HPDE6-E6E7 (cell line): Measurements from ENCODE around the gene SERPINF2.
"Not testable (repeated sequence)": the region's sequence is repeated elsewhere in the genome, so short reads cannot be mapped to it uniquely, and the experiment has no call there.

Experiments
- DNase-seq: peaks from one replicate; pipeline ENCODE4 v3.0.0; 2011; ENCODE audit warnings: missing footprints; ENCODE audit errors: extremely low spot score

SERPINF2 gene

DNA sequence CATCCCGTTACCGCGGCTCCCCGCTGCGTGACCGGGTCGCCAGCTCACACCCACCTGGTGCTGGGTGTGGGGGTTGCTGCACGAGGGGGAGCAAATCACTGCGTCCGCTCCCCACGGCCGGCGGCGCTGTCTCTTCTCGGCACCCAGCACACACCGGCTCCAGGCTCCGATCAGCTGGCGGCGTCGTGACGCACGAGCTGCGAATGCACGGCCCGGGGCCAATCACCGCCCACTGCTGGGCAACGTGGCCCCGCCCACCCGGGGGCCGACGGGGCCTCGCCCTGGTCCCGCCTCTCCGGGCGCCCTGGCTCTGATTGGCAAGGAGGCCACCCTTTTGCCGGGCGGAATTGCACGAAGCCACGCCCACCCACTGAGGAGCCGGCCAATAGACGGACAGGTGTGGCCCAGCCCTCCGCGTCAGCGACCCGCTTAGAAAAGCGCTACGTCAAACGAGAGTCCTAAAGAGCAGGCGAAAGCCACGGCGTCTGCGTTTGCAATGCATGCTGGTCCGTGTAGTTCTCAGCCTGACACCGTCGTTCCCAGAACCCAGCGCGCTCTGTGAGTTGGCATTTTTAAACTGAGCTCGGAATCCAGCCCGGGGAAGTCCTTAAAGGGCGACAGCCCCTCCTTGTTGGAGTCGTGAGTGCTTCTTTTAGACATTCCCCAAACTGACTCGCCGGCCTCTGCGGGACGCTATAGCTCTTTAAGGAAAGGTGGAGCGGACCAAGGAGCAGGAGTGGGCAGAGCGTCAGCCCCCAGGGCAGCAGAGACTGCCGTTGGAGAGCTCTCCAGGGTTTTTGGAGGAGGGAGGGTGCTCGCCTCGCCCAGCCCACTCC is 26.4 kb upstream of the SERPINF2 start:
- DNase-seq = peak; percentile 99

DNA sequence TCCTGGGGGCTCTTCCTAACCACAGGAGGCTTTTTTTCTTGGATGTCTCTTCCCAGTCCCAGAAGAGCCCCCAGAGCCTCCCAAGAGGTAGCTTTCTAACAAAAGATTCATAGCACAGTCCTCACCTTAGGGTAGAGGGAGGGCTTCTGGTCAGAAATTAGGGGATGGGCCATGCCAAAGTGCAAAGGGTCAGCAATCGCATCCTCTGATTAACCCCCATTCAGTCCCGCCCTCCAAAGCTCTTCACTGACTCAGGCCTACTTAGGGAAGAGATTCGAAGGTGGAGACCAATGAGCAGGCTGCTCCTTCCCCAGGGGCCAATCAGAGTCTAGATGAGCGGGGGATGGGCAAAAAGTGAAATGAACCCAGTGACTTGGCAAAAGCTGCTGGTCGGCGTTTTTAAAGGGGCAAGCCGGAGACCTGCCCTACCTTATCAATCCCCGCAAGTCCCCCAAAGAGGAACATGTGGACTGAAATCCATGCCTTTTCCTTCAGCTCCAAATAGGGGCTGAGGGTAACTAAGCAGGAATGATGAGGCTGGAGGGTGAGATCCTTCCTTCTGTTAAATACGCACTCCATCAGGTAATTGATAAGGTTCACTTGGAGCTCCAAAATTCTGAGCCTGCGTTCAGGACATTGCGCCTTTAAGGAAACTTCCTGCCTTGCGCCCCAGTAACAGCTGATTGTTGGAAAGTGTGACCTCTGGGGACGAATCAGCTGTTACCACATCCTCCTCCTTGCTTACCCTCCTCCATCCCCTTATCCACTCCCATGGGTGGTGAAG is 25.6 kb upstream of the SERPINF2 start:
- DNase-seq = peak; percentile 98

DNA sequence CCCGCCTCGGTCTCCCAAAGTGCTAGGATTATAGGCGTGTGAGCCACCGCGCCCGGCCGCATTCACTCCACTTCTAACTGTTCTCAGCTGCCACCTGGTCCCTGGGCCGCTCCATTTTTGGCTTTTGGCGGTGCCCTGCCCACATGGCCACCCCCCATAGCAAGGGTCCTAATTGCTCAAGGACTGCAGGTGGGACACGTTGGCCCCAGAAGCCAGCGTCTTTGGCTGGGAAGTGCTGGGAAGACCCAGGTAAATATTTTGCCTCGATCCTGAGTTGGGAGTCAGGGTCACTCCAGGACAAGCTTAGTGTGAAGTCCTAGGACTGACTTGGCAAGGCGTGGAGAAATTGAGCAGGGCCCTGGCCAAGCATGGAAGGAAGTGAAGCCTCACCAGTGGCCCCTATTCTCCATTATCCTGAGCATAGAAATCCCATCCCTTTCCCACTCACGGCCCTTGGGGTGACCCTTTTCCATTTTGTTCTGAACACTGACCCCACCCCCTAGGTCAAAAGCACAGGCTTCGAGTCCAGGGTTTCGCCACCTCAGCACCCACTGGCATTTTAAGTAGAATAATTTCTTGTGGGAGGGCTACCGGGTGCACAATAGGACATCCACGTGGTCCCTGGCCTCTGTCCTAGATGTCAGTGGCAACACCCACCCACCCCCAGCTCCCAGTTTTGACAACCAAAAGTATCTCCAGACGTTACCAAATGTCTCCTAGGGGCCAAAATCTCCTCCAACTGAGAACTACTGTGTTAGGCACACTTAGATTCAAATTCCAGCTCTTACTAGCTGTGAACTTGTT is 24.1 kb upstream of the SERPINF2 start:
- DNase-seq = no peak

DNA sequence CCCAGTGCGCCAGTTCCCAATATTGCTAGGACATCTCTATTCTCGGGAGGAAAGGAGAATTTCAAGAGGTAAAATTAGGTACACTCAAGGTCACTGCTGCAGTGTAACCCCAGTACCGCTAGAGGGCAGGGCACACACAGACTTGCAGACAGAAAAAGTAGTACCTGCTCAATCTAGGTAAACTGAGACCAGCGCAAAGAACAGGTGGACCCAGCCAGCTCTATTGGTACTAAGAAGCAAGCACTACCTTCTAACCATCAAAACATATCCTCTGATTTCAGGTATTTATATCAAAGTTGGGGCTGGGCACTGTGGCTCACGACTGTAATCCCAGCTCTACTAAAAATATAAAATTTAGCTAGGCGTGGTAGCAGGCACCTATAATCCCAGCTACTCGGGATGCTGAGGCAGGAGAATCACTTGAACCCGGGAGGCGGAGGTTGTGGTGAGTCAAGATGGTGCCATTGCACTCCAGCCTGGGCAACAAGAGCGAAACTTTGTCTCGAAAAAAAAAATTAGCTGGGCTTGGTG is 21.8 kb upstream of the SERPINF2 start:
- no peak for DNase-seq

DNA sequence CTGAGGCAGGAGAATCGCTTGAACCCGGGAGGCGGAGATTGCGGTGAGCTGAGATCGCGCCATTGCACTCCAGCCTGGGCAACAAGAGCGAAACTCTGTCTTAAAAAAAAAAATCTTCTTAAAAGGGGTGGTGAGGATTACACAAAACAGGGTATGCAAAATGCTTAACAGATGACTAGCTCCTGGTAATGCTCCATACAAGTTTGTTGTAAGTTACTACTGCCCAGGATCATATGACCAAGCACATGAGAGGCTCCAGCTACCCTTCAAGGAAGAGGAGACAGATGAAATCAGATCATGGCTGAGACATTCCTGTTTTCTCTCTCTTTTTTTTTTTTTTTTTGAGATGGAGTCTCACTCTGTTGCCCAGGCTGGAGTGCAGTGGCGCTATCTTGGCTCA is 20.6 kb upstream of the SERPINF2 start:
- DNase-seq = not testable (repeated sequence)

DNA sequence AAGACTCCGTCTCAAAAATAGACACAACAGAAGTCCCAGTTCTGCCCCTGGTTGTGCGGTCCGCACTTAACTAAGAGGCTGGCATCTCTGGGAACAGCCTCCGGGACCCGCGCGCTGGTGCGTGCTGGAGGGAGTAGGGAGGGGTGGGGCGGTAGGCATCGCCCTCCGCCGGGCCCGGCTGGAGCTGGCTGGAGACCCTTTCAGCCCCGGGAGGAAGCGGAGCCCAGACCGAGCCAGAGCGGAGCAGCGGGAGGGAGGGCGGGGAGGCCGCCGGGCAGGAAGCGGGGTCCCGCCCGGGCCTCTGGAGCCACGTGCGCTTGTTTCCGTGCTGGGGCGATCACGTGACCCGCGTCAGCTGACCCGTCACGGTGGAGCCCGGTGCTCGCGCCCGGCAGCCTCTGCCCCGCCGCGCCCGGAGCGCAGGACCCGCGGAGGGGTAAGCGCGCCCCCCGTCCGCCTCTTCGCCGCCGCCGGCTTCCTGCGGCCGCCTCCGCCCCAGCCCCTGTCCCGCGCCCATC is 18.3 kb upstream of the SERPINF2 start, which contains the start of gene WDR81:
WDR81 (plus strand) TSS at position 354 of the 518 bp plus-strand sequence. CDS start 256 bp downstream, outside the sequence.
- DNase-seq = peak; percentile 86

DNA sequence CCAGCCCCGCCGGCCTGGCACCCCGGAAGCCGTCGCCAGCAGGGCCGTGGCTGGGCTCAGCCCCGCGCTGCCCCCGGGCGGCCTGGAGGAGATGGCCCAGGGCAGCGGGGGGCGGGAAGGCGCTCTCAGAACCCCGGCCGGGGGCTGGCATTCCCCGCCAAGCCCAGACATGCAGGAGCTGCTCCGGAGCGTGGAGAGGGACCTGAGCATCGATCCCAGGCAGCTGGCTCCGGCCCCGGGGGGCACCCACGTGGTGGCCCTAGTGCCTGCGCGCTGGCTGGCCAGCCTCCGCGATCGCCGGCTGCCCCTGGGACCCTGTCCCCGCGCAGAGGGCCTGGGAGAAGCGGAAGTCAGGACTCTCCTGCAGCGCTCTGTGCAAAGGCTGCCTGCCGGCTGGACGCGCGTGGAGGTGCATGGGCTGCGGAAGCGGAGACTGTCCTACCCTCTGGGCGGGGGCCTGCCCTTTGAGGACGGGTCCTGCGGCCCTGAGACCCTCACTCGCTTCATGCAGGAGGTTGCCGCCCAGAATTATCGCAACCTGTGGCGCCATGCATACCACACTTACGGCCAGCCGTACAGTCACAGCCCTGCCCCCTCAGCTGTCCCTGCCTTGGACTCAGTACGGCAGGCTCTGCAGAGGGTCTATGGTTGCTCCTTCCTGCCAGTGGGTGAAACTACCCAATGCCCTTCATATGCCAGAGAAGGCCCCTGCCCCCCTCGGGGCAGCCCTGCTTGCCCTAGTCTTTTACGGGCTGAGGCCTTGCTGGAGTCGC is 17.6 kb upstream of the SERPINF2 start:
- DNase-seq = no peak

DNA sequence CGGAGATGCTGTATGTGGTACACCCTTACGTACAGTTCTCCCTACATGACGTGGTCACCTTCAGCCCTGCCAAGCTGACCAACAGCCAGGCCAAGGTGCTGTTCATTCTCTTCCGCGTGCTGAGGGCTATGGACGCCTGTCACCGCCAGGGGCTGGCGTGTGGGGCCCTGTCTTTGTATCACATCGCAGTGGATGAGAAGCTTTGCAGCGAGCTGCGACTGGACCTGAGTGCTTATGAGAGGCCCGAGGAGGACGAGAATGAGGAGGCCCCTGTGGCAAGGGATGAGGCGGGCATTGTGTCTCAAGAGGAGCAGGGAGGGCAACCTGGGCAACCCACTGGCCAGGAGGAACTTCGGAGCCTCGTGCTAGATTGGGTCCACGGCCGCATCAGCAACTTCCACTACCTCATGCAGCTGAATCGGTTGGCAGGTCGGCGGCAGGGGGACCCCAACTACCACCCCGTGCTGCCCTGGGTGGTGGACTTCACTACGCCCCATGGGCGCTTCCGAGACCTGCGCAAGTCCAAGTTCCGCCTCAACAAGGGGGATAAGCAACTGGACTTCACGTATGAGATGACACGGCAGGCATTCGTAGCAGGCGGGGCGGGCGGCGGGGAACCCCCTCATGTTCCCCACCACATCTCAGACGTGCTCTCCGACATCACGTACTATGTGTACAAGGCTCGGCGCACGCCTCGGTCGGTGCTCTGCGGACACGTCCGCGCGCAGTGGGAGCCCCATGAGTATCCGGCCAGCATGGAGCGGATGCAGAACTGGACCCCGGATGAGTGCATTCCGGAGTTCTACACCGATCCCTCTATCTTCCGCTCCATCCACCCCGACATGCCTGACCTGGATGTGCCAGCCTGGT is 16.8 kb upstream of the SERPINF2 start:
- DNase-seq = no peak

DNA sequence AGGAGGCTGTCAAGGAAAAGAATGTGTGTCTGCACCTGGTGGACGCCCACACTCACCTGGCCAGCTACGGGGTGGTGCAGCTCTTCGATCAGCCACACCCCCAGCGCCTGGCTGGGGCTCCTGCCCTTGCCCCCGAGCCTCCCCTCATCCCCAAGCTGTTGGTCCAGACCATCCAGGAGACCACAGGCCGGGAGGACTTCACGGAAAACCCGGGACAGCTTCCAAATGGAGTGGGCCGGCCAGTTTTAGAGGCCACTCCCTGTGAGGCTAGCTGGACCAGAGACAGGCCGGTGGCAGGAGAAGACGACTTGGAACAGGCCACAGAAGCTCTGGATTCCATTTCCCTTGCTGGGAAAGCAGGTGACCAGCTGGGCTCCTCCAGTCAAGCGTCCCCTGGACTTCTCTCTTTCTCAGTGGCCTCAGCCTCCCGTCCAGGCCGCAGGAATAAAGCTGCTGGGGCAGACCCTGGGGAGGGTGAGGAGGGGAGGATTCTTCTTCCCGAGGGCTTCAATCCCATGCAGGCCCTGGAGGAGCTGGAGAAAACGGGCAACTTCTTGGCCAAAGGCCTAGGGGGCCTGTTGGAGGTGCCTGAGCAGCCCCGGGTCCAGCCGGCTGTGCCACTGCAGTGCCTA is 15.9 kb upstream of the SERPINF2 start:
- DNase-seq = no peak

DNA sequence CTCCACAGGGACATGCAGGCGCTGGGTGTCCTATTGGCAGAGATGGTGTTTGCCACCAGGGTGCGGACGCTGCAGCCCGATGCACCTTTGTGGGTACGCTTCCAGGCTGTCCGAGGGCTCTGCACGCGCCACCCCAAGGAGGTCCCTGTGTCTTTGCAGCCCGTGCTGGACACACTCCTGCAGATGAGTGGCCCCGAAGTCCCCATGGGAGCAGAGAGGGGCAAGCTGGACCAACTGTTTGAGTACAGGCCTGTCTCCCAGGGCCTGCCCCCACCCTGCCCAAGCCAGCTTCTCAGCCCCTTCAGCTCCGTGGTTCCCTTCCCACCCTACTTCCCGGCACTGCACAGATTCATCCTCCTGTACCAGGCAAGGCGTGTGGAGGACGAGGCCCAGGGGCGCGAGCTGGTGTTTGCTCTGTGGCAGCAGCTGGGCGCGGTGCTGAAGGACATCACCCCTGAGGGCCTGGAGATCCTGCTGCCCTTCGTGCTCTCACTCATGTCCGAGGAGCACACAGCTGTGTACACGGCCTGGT is 15.3 kb upstream of the SERPINF2 start:
- no peak for DNase-seq

DNA sequence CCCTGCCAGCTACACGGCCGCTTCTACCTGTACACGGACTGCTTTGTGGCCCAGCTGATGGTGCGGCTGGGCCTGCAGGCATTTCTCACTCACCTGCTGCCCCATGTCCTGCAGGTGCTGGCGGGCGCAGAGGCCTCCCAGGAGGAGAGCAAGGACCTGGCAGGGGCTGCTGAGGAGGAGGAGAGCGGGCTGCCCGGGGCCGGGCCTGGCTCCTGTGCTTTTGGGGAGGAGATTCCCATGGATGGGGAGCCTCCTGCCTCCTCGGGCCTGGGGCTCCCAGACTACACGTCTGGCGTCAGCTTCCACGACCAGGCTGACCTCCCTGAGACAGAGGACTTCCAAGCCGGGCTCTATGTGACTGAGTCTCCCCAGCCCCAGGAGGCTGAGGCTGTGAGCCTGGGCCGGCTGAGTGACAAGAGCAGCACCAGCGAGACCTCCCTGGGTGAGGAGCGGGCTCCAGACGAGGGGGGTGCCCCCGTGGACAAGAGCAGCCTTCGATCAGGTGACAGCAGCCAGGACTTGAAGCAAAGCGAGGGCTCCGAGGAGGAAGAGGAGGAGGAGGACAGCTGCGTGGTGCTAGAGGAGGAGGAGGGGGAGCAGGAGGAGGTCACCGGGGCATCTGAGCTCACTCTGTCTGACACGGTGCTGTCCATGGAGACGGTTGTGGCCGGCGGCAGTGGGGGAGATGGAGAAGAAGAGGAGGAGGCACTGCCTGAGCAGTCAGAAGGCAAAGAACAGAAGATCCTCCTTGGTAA is 14.6 kb upstream of the SERPINF2 start:
- no peak for DNase-seq

DNA sequence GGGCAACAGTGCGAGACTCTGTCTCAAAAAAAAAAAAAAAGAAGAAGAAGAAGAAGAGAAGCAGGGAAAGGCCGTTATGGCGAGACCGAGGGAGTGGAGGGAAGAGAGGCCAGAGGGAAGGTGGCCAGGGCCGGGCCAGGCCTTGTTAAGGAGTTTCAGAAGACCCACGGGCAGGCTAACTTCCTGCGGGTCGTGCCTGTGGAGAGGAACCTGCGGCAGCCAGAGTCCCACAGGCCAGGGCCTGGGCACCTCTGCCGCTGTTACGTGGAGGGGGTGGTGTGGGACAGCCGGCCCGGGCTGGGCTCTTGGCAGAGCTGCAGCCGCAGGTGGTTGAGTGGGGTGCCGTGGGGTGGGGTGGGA is 12.7 kb upstream of the SERPINF2 start:
- no peak for DNase-seq

DNA sequence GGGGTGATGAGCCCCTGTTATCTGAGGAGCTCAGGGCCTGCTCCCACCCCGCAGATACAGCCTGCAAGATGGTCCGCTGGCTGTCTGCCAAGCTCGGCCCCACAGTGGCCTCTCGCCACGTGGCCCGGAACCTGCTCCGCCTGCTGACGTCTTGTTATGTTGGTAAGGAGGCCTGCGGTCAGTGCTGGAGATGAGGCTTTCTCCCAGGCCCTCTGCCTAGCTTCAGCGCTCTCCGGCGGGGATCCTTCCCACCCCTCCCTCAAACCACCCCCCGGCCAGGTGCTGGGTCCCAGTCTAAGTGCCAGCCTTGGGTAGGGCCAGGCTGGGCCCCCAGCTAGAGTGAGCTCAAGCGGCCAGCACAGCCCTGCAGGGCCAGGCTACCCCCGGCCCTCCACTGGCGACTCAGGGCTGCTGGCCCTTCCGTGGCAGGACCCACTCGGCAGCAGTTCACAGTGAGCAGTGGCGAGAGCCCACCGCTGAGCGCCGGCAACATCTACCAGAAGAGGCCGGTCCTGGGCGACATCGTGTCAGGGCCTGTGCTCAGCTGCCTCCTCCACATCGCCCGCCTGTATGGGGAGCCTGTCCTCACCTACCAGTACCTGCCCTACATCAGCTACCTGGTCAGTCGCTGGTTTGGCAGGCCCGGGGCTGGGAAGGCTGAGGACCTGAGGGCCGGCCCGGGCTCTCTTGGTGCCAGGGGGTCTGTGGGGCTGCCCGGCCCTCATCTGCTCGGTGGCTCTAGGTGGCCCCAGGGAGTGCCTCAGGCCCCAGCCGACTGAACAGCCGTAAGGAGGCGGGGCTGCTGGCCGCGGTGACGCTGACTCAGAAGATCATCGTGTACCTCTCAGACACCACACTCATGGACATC is 12.1 kb upstream of the SERPINF2 start:
- no peak for DNase-seq

DNA sequence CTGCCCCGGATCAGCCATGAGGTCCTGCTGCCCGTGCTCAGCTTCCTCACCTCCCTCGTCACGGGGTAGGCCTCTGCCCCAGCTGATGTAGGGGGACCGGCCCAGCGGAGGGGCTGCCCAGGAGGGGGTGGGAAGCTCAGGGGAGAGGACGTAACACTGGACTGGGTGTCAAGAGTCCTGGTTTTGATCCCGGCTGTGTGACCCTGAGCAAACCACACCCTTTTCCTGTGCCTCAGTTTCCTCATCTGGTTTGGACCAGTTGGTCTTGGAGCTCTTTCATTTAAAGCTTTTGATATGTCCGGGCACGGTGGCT is 11.5 kb upstream of the SERPINF2 start:
- no peak for DNase-seq

DNA sequence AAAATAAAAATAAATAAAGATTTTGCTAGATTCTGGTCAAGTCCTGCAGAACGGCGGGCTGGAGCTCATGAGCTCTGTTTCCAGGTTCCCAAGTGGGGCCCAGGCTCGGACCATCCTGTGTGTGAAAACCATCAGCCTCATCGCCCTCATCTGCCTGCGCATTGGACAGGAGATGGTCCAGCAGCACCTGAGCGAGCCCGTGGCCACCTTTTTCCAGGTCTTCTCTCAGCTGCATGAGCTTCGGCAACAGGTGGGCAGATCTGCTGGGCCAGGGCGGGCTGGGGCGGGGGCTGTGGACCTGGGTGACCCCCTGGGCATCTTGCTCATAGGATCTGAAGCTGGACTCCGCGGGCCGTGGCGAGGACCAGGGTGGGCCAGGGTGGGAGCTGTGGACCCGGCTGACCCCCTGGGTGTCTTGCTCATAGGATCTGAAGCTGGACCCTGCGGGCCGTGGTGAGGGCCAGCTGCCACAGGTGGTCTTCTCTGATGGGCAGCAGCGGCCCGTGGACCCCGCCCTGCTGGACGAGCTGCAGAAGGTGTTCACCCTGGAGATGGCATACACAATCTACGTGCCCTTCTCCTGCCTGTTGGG is 10.3 kb upstream of the SERPINF2 start:
- DNase-seq = no peak

DNA sequence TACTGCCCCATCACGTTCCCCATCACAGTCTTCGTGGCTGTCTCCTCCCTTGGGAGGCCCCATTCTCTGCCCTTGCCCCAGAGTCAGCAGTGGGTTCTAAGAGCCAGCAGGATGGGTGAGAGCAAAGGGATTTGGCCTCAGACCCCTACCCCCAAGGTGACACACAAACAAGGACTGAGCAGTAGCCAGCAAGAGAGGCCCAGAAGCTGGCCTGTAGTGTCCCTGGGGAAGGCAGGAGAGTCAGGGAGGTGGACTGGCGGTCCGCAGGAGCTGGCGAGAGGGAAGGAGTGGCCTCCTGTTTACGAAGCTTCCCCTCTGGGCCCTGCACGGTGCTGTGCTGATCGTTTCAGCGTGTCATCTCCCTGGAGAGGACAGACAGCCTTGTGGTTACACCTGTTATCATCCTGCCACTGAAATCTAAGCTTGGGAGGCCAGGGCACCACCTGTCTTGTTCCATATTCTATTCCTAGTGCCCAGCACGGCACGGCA is 9.8 kb upstream of the SERPINF2 start:
- DNase-seq = no peak

DNA sequence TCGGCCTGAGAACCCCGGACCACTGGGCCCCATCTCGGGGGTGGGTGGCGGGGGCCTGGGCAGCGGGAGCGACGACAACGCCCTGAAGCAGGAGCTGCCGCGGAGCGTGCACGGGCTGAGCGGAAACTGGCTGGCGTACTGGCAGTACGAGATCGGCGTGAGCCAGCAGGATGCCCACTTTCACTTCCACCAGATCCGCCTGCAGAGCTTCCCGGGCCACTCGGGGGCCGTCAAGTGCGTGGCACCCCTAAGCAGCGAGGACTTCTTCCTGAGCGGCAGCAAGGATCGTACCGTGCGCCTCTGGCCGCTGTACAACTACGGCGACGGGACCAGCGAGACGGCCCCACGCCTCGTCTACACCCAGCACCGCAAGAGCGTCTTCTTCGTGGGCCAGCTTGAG is 8.9 kb upstream of the SERPINF2 start:
- DNase-seq = no peak
